ENCODE results near the gene PLXNA2. TPM values are rescaled to one million over a fixed set of nuclear protein-coding genes. Genes with fewer than 3 reads are reported as not detected.
A peak's percentile ranks its signal among the peaks of the same experiment; 100 is the strongest.

Gene PLXNA2
- total RNA-seq, 1 donor from 2014 or later, result 17.7 TPM

DNA sequence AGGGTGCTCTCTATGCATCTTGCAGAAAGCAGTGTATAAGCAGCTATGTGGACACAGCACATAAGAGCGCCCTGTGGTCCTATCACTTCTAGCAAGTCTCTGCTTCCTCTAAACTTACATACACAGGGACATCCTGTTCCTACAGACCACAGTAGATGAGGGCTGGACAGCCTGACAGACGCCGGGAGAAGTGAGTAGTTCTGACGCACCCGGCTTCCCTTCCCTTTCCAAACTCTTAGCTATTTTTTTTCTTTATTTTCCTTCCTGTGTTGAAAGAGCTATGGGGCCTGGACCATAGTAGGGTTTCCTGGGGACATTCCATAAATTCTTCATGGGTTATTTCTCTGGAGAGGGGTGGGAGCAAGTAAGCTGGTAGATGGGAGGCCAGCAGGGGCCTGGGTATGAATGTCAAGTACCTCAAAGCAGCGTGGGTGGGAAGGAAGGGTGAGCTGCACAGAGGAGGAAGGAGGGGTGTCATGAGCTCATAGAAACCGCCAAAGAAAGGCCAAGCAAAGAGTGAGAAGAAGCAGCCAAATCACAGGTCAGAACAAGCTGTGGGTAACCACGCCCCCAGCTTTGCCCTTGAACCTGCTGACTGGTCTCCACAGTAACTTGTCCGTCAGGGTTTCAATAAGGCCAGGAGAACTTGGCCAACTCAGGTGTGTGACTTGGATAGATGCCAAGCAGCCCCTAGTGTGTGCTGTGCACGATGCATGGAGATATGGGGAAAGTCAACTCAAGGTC, 36.6 kb downstream of the PLXNA2 start:
- FAIRE-seq, result peak; percentile 84
- Histone ChIP-seq H3K27me3 (ENCODE audit: insufficient read depth, low read length) (no peaks in the 10 kb centered on the region), H4K20me1 (ENCODE audit: insufficient read depth, low read length) (no peaks in the 10 kb centered on the region), H3K27ac (ENCODE audit: low read depth, low read length) (peak overlapping the region; percentile 72), H3K4me1 (ENCODE audit: insufficient read depth, low read length) (peaks cover 52% of the 10 kb centered on the region), H3K9ac (ENCODE audit: low read length) (peak overlapping the region; percentile 45), H3K79me2 (ENCODE audit: insufficient read depth, low read length) (no peaks in the 10 kb centered on the region), H3K36me3 (ENCODE audit: insufficient read depth, low read length) (no peaks in the 10 kb centered on the region), H3K4me2 (ENCODE audit: low read length) (peak overlapping the region; percentile 60), H3K9me3 (ENCODE audit: insufficient read depth, low read depth, low read length) (no peaks in the 10 kb centered on the region), H2AFZ (ENCODE audit: low read depth, low read length) (no peak overlapping the region), H3K4me3 (ENCODE audit: insufficient read depth, low read depth, low read length) (no peak overlapping the region)
- H3K4me1 Mint-ChIP-seq (ENCODE audit: low read depth, unreplicated experiment), result peaks cover 42% of the 10 kb centered on the region
- peak; percentile 99 for DNase-seq (ENCODE audit: low read depth)
- H3K4me3 Mint-ChIP-seq (ENCODE audit: unreplicated experiment), result peak overlapping the region; percentile 24
- H3K27me3 Mint-ChIP-seq (ENCODE audit: low read depth, unreplicated experiment), result no peaks in the 10 kb centered on the region
- no peaks in the 10 kb centered on the region for H3K9me3 Mint-ChIP-seq (ENCODE audit: unreplicated experiment)
- no peak for TF ChIP-seq EZH2 (IDR thresholded peaks at IDR 0.05; ENCODE audit: insufficient read depth, low read length)
- TF ChIP-seq, protein P1, sequence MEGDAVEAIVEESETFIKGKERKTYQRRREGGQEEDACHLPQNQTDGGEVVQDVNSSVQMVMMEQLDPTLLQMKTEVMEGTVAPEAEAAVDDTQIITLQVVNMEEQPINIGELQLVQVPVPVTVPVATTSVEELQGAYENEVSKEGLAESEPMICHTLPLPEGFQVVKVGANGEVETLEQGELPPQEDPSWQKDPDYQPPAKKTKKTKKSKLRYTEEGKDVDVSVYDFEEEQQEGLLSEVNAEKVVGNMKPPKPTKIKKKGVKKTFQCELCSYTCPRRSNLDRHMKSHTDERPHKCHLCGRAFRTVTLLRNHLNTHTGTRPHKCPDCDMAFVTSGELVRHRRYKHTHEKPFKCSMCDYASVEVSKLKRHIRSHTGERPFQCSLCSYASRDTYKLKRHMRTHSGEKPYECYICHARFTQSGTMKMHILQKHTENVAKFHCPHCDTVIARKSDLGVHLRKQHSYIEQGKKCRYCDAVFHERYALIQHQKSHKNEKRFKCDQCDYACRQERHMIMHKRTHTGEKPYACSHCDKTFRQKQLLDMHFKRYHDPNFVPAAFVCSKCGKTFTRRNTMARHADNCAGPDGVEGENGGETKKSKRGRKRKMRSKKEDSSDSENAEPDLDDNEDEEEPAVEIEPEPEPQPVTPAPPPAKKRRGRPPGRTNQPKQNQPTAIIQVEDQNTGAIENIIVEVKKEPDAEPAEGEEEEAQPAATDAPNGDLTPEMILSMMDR (IDR thresholded peaks at IDR 0.05; ENCODE audit: insufficient read depth, low read depth, low read length), result no peak
- peaks cover 2% of the 10 kb centered on the region for H3K36me3 Mint-ChIP-seq (ENCODE audit: low read depth, unreplicated experiment)
- peak overlapping the region; percentile 80 for H3K27ac Mint-ChIP-seq (ENCODE audit: unreplicated experiment)

DNA sequence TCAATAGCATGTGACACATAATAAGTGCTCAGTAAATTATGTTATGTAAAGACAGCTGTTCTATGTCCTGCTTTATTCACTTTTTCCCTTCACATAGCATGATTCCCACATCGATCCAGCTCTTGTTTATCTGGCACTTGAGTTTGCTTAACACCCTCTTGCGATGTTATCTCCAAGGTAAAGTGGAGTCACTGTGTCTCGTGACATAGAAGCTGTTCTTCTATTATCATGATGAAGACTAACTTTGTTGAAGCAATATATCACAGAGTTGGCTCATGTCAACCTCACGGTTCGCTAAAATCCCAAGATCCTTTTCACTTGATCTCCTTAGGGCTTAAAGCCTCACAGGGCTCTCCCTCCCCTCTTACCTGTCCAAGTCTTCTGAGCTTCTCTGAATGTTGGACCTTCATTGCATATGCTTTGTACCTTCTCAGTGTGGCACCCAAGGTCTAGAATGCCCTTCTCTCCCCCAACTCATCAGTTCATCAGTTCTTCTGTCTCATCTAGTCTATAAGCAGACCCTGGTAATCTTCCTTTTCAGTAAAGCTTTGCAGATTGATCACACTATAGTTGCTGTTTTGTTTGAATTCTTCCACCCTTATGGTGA, 38.0 kb downstream of the PLXNA2 start:
- no peak for DNase-seq (ENCODE audit: low read depth)
- H4K20me1 ChIP-seq (ENCODE audit: insufficient read depth, low read length), result no peaks in the 10 kb centered on the region
- H3K27ac ChIP-seq (ENCODE audit: low read depth, low read length), result no peak overlapping the region
- Mint-ChIP-seq H3K9me3 (ENCODE audit: unreplicated experiment) (no peaks in the 10 kb centered on the region), H3K27me3 (ENCODE audit: low read depth, unreplicated experiment) (no peaks in the 10 kb centered on the region), H3K4me3 (ENCODE audit: unreplicated experiment) (no peak overlapping the region), H3K36me3 (ENCODE audit: low read depth, unreplicated experiment) (no peaks in the 10 kb centered on the region), H3K4me1 (ENCODE audit: low read depth, unreplicated experiment) (peaks cover 36% of the 10 kb centered on the region), H3K27ac (ENCODE audit: unreplicated experiment) (no peak overlapping the region)
- H3K36me3 ChIP-seq (ENCODE audit: insufficient read depth, low read length), result no peaks in the 10 kb centered on the region
- H2AFZ ChIP-seq (ENCODE audit: low read depth, low read length), result no peak overlapping the region
- H3K4me3 ChIP-seq (ENCODE audit: insufficient read depth, low read depth, low read length), result no peak overlapping the region
- H3K27me3 ChIP-seq (ENCODE audit: insufficient read depth, low read length), result no peaks in the 10 kb centered on the region
- H3K9me3 ChIP-seq (ENCODE audit: insufficient read depth, low read depth, low read length), result no peaks in the 10 kb centered on the region
- H3K4me2 ChIP-seq (ENCODE audit: low read length), result no peak overlapping the region
- no peak overlapping the region for H3K9ac ChIP-seq (ENCODE audit: low read length)
- TF ChIP-seq EZH2 (IDR thresholded peaks at IDR 0.05; ENCODE audit: insufficient read depth, low read length), result no peak
- TF ChIP-seq, protein P1 (IDR thresholded peaks at IDR 0.05; ENCODE audit: insufficient read depth, low read depth, low read length), result no peak
- no peaks in the 10 kb centered on the region for H3K79me2 ChIP-seq (ENCODE audit: insufficient read depth, low read length)
- no peak for FAIRE-seq
- peaks cover 55% of the 10 kb centered on the region for H3K4me1 ChIP-seq (ENCODE audit: insufficient read depth, low read length)

Measured in astrocyte (in vitro differentiated cells and primary cell).